ENCODE data around the gene SRI.

- TF ChIP-seq, protein P1, sequence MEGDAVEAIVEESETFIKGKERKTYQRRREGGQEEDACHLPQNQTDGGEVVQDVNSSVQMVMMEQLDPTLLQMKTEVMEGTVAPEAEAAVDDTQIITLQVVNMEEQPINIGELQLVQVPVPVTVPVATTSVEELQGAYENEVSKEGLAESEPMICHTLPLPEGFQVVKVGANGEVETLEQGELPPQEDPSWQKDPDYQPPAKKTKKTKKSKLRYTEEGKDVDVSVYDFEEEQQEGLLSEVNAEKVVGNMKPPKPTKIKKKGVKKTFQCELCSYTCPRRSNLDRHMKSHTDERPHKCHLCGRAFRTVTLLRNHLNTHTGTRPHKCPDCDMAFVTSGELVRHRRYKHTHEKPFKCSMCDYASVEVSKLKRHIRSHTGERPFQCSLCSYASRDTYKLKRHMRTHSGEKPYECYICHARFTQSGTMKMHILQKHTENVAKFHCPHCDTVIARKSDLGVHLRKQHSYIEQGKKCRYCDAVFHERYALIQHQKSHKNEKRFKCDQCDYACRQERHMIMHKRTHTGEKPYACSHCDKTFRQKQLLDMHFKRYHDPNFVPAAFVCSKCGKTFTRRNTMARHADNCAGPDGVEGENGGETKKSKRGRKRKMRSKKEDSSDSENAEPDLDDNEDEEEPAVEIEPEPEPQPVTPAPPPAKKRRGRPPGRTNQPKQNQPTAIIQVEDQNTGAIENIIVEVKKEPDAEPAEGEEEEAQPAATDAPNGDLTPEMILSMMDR (IDR thresholded peaks at IDR 0.05), result no peak
- TF ChIP-seq EZH2 (IDR thresholded peaks at IDR 0.05) (no peak), EZH2phosphoT487 (IDR thresholded peaks at IDR 0.05) (no peak)
Observed at GRCh38 chr7:88216276-88216675, 3.6 kb downstream of the SRI start.
